HUES64 (cell line): Measurements from ENCODE around the gene FHIP1A.
"Not testable (repeated sequence)": the region's sequence is repeated elsewhere in the genome, so short reads cannot be mapped to it uniquely, and the experiment has no call there.

Source experiments
- H3K27ac ChIP-seq: 2 replicates; pipeline ENCODE4 v1.7.0; 2013; ENCODE audit warnings: low read depth, low read length, inconsistent platforms
- H3K27me3 ChIP-seq: 2 replicates; pipeline ENCODE4 v1.6.1; 2013; ENCODE audit warnings: mild to moderate bottlenecking, low read length; ENCODE audit not compliant: insufficient read depth
- H3K36me3 ChIP-seq: 2 replicates; pipeline ENCODE4 v1.6.1; 2013; ENCODE audit warnings: mild to moderate bottlenecking, low read length; ENCODE audit not compliant: insufficient read depth
- H3K4me1 ChIP-seq: 2 replicates; pipeline ENCODE4 v1.6.1; 2013; ENCODE audit warnings: mild to moderate bottlenecking, low read length, moderate library complexity; ENCODE audit not compliant: insufficient read depth
- H3K4me3 ChIP-seq: 2 replicates; pipeline ENCODE4 v1.5.1; 2013; ENCODE audit warnings: mild to moderate bottlenecking, low read length, moderate library complexity
- H3K9ac ChIP-seq: 2 replicates; pipeline ENCODE4 v1.6.1; 2013; ENCODE audit warnings: mild to moderate bottlenecking, low read depth, low read length
- H3K9me3 ChIP-seq: 2 replicates; pipeline ENCODE4 v1.6.1; 2013; ENCODE audit warnings: low read depth, low read length; ENCODE audit not compliant: insufficient read depth
- WGBS: fragments of 150-250, 120-280 bp; methylation state at CpG from one replicate; pipeline ENCODE4 v1.1.7; 2013; ENCODE audit warnings: missing lambda C conversion rate; 5-methylcytosine and 5-hydroxymethylcytosine counted together

Gene FHIP1A

DNA sequence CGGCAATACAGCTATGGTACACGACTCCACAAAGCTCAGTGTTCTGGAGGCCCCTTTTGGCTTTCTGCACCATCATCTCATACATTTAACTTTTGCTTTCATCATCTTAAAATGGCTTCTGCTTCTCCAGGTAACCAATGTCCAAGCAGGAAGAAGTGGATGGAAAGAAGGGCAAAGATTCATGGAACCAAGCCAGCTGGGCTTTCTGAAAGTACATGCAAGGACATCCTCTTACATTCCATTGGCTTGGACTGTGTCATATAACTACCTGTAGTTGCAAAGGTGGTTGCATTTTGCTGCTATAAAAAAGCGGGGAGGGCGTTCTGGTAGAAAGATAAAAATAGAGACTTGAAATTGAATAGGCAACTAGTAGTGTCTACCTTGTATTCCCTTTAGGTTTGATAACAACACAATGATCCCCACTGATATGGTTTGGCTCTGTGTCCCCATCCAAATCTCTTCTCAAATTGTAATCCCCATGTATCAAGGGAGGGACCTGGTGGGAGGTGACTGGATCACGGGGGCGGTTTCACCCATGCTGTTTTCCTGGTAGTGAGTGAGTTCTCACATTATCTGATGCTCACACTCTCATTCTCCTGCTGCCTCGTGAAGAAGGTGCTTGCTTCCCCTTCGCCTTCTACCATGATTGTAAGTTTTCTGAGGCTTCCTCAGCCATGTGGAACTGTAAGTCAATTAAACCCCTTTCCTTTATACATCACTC, 6.7 kb upstream of the FHIP1A start:
- H3K4me1 ChIP-seq, result no peaks in the 10 kb centered on the region
- H3K27ac ChIP-seq, result no peak overlapping the region
- H3K27me3 ChIP-seq, result peaks cover 9% of the 10 kb centered on the region; the same call in 1 of the 2 replicates
- no peak overlapping the region for H3K4me3 ChIP-seq
- no peaks in the 10 kb centered on the region for H3K9me3 ChIP-seq
- 93% methylated on average over 8 of the region's 8 CpGs for WGBS
- H3K36me3 ChIP-seq, result no peaks in the 10 kb centered on the region
- H3K9ac ChIP-seq, result no peak overlapping the region

- Histone ChIP-seq H3K36me3 (no peaks in the 10 kb centered on the region), H3K9me3 (no peaks in the 10 kb centered on the region), H3K9ac (no peak overlapping the region), H3K27ac (no peak overlapping the region), H3K4me3 (no peak overlapping the region), H3K27me3 (peaks cover 21% of the 10 kb centered on the region; the same call in 1 of the 2 replicates), H3K4me1 (no peaks in the 10 kb centered on the region; the same call in none of the 2 replicates)
- WGBS, result no CpG with 5 or more reads among the region's 1 CpG
Observed at GRCh38 chr4:151403656-151404055, 5.3 kb upstream of the FHIP1A start.

- not testable (repeated sequence) for H3K27ac ChIP-seq, H3K4me1 ChIP-seq, H3K9ac ChIP-seq, H3K4me3 ChIP-seq, H3K9me3 ChIP-seq, H3K36me3 ChIP-seq
- WGBS, result 91% methylated on average over 7 of the region's 7 CpGs
- peaks cover 21% of the 10 kb centered on the region; the same call in 1 of the 2 replicates for H3K27me3 ChIP-seq
Observed at GRCh38 chr4:151404802-151405201, 4.2 kb upstream of the FHIP1A start.

DNA sequence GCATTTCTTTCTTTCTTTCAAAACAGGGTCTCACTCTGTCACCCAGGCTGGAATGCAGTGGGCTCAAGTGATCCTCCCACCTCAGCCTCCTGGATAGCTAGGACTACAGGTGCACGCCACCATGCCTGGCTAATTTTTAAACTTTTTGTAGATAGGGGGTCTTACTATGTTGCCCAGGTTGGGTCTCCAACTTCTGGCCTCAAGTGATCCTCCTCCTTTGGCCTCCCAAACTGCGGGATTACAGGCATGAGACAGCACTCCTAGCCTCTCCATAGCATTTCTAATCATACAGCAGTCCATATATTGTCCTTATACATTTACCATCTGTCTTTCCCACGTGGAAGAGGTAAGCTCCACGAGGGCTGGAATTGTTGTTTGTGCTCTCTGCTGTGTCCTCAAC, 2.0 kb upstream of the FHIP1A start:
- Histone ChIP-seq H3K27me3 (peaks cover 21% of the 10 kb centered on the region; the same call in 1 of the 2 replicates), H3K4me1 (peaks cover 8% of the 10 kb centered on the region), H3K27ac (no peak overlapping the region), H3K36me3 (no peaks in the 10 kb centered on the region), H3K9ac (no peak overlapping the region), H3K9me3 (no peaks in the 10 kb centered on the region), H3K4me3 (no peak overlapping the region)
- 94% methylated on average over 4 of the region's 4 CpGs for WGBS

GRCh38 chr4:151407466-151408379, 1.3 kb upstream of the FHIP1A start:
- Histone ChIP-seq H3K36me3 (no peaks in the 10 kb centered on the region), H3K4me1 (peaks cover 8% of the 10 kb centered on the region), H3K9me3 (no peaks in the 10 kb centered on the region), H3K4me3 (peak overlapping the region; percentile 69), H3K9ac (peak overlapping the region; percentile 67), H3K27ac (peak overlapping the region; percentile 85; the same call in 1 of the 2 replicates), H3K27me3 (peaks cover 21% of the 10 kb centered on the region; the same call in 1 of the 2 replicates)
- WGBS, result 32% methylated on average over 29 of the region's 29 CpGs

GRCh38 chr4:151408380-151408629, 671 bp upstream of the FHIP1A start:
- Histone ChIP-seq H3K27ac (peak overlapping the region; percentile 85; the same call in 1 of the 2 replicates), H3K4me1 (peaks cover 8% of the 10 kb centered on the region), H3K9me3 (no peaks in the 10 kb centered on the region), H3K9ac (peak overlapping the region; percentile 67), H3K27me3 (peaks cover 21% of the 10 kb centered on the region; the same call in 1 of the 2 replicates), H3K4me3 (peak overlapping the region; percentile 69), H3K36me3 (no peaks in the 10 kb centered on the region)
- 3% methylated on average over 8 of the region's 8 CpGs for WGBS

DNA sequence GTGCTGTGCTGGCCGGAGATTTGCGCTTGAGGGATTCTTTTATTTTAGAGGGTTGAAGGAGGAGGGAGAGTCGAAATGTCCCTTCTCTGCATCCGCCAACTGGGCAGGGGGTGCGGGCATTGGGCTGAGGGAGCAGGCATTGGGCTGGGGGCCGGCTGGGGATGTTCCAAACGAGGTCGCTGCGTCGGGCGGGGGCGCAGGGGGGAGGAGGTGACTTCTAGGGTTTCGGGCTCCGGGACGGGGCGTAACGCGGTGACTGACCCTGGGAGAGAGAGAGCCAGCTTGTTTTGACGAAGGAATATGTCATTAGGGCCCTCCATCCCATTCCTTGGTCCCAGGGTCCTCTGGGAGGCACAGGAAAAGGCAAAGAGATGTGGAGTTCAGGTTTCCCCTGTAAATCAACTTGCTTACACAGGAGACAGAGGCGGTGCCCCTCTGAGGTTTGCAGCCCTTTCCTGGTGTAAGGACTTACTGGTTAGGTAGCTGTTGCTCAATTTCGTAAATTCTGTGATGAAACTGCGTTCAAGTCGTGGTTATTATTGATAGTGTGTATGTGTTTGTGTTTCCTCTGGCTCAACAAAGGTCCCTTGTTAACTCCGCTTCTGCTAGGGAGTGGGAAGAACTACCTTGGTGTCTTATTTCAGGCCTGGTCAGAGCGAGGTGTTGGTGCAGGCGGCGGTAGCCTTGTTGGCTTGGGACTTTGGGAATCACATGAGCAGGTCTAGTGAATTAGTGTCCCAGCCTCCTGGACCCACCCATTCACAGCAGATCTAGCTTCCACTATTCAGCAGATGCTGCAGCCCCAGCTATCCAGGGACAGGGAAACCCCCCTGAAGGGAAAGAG, 716 bp downstream of the FHIP1A start:
- H3K9me3 ChIP-seq, result no peaks in the 10 kb centered on the region
- H3K27ac ChIP-seq, result peak overlapping the region; percentile 77; the same call in 1 of the 2 replicates
- no peaks in the 10 kb centered on the region for H3K36me3 ChIP-seq
- peaks cover 8% of the 10 kb centered on the region for H3K4me1 ChIP-seq
- peak overlapping the region; percentile 79 for H3K4me3 ChIP-seq
- peaks cover 21% of the 10 kb centered on the region; the same call in 1 of the 2 replicates for H3K27me3 ChIP-seq
- 3% methylated on average over 27 of the region's 27 CpGs for WGBS
- H3K9ac ChIP-seq, result peak overlapping the region; percentile 45

- H3K4me3 ChIP-seq, result no peak overlapping the region
- peaks cover 34% of the 10 kb centered on the region for H3K4me1 ChIP-seq
- H3K9ac ChIP-seq, result no peak overlapping the region
- H3K36me3 ChIP-seq, result no peaks in the 10 kb centered on the region
- no peaks in the 10 kb centered on the region for H3K9me3 ChIP-seq
- no peak overlapping the region for H3K27ac ChIP-seq
- no peaks in the 10 kb centered on the region for H3K27me3 ChIP-seq
Observed at GRCh38 chr4:151415978-151416377, 7.0 kb downstream of the FHIP1A start.

DNA sequence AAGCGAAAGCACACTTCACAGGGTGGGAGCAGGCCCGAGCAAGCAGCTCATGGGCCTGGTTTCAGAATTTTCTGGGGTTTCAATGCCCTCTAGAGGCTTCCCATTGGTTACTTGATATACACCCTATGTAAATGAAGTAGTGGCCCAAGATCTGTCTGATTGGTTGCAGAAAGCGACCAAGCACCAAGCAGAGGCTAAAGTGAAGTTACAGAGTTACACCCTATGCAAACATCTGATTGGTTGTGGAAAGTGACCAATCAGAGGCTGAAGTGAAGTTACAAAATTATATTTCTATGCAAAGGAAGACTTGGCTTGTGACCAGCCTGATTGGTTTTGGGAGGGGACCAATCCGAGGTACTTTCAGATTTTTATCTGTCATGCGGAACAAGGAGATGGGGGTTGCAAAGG, 8.2 kb downstream of the FHIP1A start:
- 96% methylated on average over 5 of the region's 5 CpGs for WGBS
- H3K36me3 ChIP-seq, result no peaks in the 10 kb centered on the region
- H3K9me3 ChIP-seq, result no peaks in the 10 kb centered on the region
- no peak overlapping the region for H3K9ac ChIP-seq
- no peak overlapping the region for H3K4me3 ChIP-seq
- no peaks in the 10 kb centered on the region for H3K27me3 ChIP-seq
- H3K27ac ChIP-seq, result 0 out of 2 replicates have a peak overlapping the region, but pooled peaks have one; percentile 19
- peaks cover 41% of the 10 kb centered on the region for H3K4me1 ChIP-seq

DNA sequence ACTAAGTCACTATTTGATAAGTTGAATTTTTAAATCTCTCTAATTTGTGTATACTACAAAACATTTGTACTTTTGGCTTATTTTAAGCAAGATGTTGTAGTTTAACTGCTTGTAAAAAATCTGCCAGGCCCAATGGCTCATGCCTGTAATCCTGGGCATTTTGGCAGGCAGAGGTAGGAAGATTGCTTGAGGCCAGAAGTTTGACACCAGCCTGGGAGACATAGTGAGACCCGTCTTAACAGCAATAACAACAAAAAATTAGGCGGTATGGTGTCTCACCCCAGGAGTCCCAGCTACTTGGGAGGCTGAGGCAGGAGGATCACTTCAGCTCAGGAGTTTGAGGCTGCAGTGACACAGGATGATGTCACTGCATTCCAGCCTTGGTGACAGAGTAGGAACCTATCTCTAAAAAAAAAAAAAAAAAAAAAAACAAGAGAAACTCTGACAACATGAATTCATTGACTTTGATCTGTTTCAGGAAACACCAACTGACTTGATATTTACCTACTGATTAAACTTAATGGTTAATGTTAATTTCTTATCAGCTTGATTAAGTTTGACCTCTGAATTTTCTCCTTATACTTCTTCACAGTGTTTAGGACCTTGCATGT, 8.9 kb downstream of the FHIP1A start:
- no peak overlapping the region for H3K9ac ChIP-seq
- H3K27me3 ChIP-seq, result no peaks in the 10 kb centered on the region
- H3K36me3 ChIP-seq, result no peaks in the 10 kb centered on the region
- WGBS, result 97% methylated on average over 2 of the region's 2 CpGs
- no peaks in the 10 kb centered on the region for H3K9me3 ChIP-seq
- H3K4me1 ChIP-seq, result peaks cover 41% of the 10 kb centered on the region
- no peak overlapping the region for H3K27ac ChIP-seq
- H3K4me3 ChIP-seq, result no peak overlapping the region
